ENCODE data around the gene PPP1R13L.
A peak's percentile ranks its signal among the peaks of the same experiment; 100 is the strongest.
"Not testable (repeated sequence)": the region's sequence is repeated elsewhere in the genome, so short reads cannot be mapped to it uniquely, and the experiment has no call there.

The PPP1R13L gene

DNA sequence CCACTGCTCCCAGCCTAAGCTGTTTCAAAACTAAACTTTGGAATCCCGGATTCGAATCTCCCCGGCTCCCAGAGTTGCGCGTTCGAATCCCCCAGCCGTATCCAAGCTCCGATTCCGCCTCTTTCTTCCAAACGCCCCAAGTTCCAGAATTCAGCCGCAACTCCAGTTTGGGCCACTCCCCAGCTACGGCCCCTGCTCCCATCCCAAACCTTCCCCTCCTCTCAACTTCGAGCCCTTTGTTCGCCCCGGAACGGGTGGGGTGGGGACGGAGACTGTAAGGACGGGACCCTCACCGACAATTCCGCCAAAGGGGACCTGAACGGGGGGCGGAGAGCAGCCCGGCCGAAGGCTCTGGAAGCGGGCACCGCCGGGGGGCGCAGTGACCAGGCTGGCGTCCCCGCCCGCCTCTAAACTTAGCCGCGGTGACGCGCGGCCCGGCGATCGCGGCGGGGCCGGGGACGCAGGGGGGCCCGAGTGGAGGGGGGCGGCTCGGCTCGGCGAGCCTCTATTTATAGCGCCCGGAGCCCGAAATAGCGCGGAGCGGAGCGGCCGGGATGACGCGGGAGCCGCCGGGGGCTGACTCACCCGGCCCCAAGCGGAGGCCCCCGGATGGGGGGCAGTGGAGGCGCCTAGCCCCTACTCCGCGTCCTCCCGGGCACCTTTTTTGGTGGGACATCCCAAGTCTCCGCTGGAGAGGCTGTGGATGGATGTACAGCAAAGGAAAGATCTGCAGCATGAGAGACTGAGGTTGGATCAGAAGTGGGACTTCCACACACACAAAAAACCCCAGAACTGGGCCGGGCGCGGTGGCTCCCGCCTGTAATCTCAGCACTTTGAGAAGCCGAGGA, 23.7 kb upstream of the PPP1R13L start:
- DNase-seq = peak; percentile 1

DNA sequence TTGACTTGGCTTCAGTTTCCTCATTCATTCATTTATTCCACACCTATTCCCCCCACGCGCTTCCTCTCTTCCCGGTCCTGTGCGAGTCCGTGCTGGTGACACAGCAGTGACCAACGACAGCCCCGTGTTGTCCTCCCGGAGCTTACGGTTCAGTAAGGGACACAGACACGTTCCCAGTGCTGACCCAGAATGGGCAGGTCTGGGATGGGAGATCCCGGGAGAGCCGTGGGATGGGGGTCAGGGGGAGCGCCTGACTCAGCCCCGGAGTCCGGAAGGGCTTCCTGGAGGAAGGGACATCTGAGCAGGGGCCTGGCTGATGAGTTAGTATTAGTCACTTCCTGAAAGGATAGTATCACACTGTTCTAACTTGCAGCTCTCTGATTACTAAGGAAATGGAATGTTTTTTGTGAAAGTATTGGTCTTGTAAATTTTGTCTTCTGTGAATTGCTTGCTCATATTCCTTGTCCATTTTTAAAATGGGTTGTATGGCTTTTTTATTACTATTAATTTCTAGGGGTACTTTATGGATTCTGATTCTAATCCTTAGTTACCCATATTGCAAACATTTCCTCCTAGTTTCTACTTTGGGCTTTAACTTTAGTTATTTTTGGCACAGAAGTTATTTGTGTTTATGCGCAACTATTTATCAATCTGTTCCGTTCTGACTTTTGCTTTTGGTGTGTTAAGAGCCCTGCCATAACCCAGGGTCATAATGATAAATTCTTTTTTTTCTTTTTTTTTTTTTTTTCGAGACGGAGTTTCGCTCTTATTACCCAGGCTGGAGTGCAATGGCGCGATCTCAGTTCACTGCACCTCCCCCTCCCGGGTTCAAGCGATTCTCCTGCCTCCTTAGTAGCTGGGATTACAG, 19.6 kb upstream of the PPP1R13L start:
- peak; percentile 53 for DNase-seq

DNA sequence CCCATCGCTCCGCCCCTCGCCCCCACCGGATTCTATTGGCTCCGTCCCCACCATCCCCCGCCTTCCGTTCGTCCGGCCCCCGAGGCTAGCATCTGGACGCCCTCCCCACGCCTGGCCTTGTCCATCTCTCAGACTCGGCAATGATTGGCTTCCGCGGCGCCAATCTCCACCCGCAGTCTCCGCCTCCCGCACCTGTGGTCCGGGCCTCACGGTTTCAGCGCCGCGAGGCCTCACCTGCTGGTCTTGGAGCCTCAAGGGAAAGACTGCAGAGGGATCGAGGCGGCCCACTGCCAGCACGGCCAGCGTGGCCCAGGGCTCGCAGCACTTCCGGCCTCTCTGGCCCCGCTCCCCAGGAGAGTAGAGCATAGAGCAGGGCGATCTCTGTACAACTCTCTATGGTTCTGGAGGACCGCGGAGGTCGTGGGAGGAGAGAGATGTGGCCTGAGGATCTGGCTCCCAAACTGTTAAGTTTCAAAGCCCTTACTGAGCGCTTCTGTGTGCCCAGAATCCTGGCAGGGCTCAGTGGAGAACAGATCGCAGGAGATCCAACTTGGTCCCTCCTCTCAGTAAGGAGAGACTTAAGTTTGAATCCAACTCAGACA, 18.8 kb upstream of the PPP1R13L start, which contains the start of gene ERCC1:
Gene ERCC1, minus strand, starts transcription at position 329 of the 602 bp plus-strand sequence. CDS start 543 bp downstream, outside the sequence.
- DNase-seq = peak; percentile 92

DNA sequence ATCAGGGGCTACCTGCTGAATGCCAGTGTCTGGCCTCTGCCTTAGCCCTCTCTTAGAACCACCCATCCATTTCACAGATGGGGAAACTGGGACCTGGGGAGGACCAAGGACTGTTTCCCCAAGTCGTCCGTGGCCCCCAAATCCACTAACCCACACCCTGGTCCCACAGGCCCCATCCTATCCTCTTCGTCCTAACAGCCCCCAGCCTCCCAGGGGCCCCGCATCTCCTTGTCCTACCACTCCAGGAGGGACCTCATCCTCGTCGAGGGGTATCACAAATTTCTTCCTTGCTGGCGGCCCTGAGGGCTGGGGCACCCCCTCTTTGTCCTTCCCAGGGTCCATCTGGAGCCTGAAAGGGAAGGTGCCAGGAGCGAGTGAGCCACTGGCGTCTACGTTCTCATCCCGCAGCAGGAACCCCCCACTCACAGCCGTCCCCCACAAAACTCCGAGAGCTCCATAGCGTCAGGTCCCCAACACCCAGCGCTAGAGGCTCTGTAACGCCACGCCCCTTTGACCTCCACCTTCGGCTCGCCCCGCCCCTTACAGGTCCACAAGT, 18.2 kb upstream of the PPP1R13L start:
- no peak for DNase-seq

DNA sequence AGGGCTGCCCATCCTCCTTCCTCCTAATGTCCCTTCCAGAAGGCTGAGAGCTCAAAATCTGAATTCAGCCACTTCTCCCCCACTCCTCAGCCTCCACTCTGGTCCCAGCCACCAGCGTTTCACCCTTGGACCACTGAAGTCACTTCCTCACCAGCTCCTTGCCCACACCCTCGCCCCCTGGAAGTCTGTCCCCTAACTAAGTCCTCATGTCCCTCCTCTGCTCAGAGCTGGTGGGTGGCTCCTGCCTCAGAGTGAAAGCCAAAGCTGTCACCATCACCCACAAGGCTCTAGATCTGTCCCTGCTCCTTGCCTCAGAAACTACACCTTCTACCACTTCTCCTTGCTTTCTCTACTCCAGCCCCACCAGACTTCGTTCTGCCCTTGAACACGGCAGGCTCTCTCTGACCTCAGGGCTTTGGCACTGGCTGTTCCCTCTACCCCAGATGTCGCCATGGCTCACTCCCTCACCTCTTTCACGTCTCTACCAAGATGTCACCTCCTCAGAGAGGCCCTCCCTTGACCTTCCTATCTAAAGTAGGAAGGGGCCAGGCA, 17.2 kb upstream of the PPP1R13L start:
- DNase-seq = no peak

DNA sequence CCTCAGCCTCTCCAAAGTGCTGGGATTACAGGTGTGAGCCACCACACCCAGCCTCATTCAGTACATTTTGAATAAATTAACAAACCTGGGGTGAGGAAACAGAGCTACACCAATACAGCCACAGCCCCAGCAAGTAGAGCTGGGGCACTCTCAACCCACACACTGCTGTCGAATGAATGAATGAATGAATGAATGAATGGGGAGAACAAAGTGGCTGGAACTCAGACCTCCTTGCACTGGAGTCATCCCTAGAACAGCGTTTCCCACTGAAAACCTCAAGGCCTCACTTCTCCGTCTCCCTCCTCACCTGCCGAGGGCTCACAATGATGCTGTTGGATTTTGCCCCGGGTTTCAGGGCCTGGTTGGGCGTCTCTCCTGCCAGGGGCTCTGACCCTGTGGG, 16.0 kb upstream of the PPP1R13L start:
- no peak for DNase-seq

DNA sequence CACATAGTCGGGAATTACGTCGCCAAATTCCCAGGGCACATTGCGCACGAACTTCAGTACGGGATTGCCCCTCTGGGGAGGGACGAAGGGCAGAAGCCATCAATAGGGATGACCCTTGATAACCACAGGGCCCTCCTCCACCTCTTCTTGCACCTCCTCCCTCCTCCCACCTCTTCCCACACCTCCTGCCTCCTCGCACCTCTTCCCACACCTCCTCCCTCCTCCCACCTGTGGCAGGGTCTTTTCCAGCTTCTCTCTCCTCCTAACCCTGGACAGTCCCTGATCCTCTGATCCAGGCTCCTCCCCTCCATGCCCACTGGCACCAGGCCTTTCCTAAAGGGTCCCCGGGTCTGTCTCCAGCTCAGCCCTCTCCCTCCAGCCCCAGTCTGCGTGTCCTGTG, 15.5 kb upstream of the PPP1R13L start:
- DNase-seq = no peak

DNA sequence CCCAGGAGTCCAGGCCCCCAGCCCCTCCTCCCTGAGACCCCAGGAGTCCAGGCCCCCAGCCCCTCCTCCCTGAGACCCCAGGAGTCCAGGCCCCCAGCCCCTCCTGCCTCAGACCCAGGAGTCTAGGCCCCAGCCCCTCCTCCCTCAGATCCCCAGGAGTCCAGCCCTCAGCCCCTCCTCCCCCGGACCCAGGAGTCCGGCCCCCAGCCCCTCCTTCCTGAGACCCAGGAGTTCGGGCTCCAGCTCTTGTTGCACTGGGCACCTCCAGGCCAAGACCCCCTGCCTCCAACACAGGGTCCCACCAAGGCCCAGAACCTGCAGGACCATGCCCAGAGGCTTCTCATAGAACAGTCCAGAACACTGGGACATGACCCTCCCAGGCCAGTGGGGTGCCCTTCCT, 15.0 kb upstream of the PPP1R13L start:
- DNase-seq = no peak

DNA sequence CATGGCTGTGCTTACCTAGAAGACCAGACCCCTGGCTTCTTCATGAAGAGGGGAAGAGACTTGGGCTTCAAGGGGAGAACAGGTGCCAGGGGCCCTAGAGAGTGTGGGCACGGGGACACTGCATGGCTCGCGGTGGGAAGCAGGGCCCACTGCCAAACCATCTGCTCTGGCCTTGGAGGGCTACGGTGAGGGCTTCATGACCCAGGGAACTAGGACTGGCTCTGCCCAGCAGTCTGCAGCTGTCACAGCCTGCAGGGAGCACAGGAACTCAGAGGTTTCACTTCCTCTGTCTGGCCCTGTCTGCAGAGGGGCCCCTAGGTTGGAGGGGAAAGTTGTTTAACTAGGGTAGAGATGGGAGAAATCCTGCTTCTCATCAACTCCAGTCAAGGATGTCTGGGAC, 14.5 kb upstream of the PPP1R13L start:
- DNase-seq = no peak

DNA sequence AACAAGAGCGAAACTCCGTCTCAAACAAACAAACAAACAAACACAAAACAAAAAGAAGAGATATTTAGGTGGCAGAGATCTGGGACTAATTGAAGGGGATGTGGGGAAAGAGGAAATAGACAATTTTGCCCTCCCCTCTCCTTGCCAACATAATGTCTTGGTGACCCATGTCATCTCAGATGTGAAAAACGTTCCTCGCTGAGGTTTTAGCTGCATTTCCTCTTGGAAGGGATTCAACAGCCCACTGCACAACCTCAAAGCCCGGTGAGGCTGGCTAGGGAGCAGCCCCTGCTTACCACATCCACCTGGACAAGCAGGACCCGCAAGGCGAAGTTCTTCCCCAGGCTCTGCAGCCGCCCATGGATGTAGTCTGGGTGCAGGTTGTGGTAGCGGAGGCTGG, 13.9 kb upstream of the PPP1R13L start:
- DNase-seq = no peak

DNA sequence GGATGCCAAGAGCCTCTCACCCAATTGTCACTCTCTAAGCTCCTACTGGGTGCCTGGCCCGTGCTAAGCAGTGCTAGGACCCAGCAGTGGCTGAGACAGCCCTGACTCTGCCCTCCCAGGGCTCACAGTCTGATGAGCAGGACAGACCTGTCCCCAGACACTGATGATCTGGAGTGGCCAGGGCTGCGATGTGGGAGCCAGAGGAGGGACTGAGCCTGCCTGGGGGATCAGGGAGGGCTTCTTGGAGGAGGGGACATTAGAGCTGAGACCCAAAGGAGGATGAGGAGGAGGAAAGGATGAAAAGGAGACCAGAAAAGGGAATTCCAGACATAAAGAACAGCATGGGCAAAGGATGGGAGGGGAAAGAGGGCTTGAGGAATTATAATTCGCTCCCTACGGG, 12.3 kb upstream of the PPP1R13L start:
- no peak for DNase-seq

DNA sequence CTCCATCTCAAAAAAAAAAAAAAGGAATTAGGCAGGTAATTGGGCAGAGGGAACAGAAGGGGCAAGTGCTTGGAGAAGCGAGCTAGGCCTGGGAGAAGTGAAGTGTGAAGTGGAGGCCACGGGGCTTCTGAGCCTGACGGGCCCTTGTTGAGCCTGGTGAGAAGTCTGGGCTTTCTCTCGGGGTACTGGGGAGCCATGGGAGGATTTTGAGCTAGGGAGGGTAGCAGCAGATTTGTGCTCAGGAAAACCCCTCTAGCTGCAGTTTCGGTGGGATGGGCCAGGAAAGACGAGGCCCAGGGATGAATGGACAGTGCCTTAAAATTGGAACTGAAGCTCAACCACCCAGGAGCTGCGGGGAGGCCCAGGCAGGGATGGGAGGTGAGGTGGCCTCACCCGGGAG, 9.6 kb upstream of the PPP1R13L start:
- DNase-seq = no peak

DNA sequence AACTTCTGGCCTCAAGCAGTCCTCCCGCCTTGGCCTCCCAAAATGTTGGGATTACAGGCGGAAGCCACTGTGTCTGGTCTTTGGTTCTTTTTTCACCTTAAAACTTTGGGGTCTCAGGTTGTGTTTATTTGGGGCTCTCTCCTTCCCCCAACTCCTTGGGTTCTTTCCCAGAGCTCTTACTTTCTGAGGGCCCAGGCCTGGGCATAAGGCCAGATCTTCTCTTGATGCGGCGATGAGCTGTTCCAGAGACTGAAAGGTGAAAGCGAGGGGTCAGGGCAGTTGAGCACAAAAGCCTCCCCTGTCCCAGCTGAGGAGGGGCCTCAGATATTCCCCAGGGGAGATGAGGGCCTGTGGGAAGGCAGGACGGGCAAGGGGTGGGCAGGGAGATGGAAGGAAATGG, 8.6 kb upstream of the PPP1R13L start:
- DNase-seq = no peak

DNA sequence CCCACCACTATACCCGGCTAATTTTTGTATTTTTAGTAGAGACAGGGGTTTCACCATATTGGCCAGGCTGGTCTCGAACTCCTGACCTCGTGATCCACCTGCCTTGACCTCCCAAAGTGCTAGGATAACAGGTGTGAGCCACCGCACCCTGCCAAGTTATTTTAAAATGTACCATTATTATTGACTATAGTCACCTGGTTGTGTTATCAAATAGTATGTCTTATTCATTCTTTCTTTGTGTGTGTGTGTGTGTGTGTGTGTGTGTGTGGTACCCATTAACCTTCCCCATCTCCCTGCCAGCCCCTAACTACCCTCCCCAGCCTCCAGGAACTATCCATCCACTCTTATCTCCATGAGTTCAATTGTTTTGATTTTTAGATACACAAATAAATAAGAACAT, 5.5 kb upstream of the PPP1R13L start:
- DNase-seq = not testable (repeated sequence)

DNA sequence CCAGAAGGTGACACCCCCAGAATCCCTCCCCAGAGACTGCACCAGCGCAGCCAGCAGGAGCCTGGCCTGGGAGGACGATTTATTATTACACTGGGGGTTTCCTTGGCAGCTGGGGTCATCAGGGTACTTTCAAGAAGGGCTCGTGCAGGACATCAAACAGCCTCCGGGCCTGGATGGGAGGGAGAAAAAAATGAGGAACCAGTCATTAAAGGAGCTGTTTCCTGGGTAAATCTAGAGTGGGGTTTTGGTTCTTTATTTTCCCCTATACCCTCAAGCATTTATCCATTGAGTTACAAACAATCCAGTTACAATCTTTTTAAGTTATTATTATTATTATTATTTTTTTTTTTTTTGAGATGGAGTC, 4.7 kb upstream of the PPP1R13L start:
- DNase-seq = no peak

DNA sequence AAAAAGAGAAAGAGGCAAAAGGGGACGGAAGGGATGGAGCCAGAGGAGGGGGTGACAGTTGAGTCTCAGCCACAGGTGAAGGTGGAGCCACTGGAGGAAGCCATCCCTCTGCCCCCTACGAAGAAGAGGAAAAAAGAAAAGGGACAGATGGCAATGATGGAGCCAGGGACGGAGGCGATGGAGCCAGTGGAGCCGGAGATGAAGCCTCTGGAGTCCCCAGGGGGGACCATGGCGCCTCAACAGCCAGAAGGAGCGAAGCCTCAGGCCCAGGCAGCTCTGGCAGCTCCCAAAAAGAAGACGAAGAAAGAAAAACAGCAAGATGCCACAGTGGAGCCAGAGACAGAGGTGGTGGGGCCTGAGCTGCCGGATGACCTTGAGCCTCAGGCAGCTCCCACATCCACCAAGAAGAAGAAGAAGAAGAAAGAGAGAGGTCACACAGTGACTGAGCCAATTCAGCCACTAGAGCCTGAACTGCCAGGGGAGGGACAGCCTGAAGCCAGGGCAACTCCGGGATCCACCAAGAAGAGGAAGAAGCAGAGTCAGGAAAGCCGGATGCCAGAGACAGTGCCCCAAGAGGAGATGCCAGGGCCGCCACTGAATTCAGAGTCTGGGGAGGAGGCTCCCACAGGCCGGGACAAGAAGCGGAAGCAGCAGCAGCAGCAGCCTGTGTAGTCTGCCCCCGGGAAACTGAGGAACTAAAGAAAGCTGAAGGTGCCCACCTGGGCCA, 4.1 kb upstream of the PPP1R13L start:
- no peak for DNase-seq

DNA sequence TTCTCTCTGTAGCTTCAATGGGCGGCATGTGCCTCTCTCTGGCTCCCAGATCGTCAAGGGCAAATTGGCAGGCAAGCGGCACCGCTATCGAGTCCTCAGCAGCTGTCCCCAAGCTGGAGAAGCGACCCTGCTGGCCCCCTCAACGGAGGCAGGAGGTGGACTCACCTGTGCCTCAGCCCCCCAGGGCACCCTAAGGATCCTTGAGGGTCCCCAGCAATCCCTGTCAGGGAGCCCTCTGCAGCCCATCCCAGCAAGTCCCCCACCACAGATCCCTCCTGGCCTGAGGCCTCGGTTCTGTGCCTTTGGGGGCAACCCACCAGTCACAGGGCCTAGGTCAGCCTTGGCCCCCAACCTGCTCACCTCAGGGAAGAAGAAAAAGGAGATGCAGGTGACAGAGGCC, 3.3 kb upstream of the PPP1R13L start:
- no peak for DNase-seq

DNA sequence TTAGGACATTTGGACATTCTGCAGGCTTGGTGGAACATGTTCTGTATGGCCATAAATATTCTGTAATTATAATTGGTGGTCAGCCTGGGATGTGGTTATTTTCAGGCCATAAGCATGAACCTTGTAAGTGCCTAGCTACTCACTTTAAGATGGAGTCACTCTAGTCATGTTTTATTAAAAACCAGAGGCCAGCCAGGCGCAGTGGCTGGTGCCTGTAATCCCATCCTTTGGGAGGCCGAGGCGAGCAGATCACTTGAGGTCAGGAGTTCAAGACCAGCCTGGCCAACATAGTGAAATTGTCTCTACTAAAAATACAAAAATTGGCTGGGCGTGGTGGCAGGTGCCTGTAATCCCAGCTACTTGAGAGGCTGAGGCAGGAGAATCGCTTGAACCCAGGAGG, 2.7 kb upstream of the PPP1R13L start:
- not testable (repeated sequence) for DNase-seq

DNA sequence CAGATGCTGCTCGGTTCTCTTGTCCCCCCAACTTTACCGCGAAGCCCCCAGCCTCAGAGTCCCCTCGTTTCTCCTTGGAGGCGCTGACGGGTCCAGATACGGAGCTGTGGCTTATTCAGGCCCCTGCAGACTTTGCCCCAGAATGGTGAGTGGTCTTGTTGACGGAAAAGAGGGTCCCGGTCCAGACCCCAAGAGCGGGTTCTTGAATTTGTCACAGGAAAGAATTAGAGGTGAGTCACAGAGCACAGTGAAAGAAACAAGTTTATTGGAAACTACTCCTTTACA, 2.2 kb upstream of the PPP1R13L start:
- DNase-seq = no peak

DNA sequence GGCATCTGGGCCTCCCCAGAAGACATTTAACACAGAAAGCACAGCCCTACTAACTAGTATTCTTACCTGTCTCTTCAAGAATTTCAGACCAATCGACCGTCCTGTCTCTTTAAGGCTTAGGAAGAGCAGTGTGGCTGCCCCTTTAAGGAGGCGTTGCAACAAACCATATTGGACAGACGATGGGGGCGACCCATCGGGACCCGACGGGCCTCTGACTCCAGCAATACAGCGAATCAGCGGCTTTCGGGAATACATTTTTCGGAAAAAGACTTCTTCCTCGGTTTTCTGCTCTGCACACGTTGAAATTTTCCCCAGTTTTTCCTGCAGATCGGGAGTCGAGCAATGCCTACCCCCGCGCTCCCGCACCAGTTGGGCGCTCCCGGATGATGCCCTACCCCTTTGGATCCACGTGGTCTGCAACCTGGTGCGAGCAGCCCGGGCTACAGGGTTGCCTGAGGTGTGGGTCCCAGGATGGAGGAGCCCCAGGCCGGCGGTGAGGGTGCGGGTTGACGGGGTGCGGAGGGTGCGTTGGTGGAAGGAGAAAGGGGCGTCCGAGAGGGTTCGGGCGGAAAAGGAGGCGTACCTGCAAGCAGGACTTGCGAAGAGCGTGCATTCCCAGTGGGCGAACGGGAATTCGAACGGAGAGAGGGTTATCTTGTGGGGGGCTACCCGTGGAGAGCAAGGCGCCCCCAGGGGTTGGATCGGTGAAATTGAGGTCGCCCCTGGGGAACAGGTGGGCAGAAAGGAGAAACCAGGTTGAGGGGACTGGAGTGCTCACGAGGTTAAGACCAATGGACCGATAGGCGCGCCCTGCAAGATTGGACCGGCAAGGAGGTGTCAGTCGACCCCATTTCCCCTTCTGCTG, 1.6 kb upstream of the PPP1R13L start, which contains the start of gene POLR1G:
Gene POLR1G, plus strand, starts transcription at position 419 of the 865 bp plus-strand sequence. Its CDS starts 53 bp downstream, at position 472.
- peak; percentile 90 for DNase-seq

Measured in SHP77 treated with DMSO at 0.1 percent for 48 hours (cell line).